GM19438 (cell line): ENCODE data around the gene TSR3.

Source experiments
- ATAC-seq: cut with Tn5 transposase; IDR thresholded peaks from one replicate; pipeline ENCODE4 v1.9.1; 2021; ENCODE audit warnings: low read depth; ENCODE audit not compliant: unreplicated experiment

The TSR3 gene

GRCh38 chr16:1355591-1355990, 3.9 kb upstream of the TSR3 start:
- no peak for ATAC-seq

DNA sequence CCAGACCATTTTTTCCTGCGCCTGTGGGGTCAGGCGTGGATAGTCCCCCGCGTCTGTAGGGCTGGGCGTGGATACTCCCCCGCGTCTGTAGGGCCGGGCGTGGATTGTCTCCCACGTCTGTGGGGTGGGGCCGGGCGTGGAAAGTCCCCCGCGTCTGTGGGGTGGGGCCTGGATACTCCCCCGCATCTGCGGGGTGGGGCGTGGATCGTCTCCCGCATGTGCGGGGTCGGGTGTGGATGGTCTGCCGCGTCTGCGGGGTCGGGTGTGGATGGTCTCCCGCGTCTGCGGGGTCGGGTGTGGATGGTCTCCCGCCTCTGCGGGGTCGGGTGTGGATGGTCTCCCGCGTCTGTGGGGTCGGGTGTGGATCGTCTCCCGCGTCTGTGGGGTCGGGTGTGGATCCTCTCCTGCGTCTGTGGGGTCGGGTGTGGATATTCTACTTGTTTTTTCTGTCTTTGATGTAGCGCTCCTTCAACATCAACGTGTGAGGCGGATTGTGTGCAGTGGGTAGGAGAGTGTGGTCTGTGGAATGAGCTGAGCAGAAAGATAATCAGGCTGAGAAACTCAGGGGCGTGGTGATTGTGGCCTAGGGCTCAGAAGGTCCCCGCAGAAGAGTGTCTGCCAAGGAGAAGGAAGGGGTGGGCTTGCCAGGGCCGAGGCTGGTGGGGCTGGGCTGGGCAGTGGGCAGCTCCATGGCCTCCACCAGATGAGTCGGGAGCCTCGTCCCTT, 3.3 kb upstream of the TSR3 start:
- no peak for ATAC-seq

DNA sequence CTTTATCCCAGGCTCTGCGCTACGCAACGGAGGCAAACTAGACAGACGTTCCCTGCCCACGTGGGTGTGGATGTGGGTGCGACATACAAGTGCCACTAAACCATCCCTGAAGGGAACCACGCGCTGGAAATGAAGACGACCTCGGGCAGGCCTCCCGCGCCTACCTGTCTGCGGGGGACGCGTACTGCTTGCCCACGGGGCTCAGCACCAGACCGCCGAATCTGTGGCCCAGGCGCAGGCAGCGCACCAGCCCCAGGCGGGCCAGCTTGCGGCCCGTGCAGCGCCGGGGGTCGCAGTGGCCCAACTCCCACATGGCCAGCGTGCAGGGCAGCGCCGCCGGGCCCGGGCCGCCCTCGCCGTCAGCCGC, 480 bp downstream of the TSR3 start:
- ATAC-seq: peak; percentile 21

DNA sequence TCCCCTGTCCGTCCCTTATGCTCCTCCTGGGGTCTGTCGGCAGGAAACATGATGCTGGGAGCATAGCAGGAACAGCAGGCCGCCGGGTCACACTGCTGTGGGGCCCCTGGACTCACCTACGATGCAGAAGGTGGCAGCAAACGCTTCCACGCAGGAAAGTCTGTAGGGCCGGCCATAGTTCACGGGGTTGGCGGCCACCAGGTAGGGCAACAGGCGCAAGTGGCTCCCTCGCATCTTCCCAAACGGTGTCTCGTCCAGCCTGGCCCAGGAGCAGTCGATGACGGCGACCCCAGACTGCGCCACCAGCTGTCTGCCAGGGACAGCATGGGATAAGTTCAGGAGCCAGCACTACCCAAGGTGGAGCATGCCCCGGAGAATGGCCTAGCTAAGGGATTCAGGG, 987 bp downstream of the TSR3 start:
- ATAC-seq: no peak

DNA sequence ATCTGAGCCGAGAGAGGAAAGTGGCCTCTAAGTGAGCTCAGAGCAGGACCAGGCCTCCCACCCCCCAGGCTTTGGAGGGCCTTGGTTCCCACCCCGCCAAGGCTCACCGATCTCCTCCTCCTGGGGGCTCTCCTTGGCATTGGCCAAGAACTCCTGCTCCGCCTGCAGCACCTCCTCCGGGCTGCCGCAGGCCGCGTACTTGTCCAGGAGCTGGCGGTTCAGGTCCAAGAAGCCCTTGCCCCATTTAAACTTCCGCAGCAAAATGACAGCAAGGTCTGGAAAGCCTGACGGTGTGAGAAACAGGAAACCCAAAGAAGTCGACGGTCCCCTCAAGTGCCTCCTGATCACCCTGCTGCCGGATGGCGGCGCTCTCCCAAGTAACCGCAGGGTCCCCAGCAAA, 1.7 kb downstream of the TSR3 start:
- no peak for ATAC-seq

DNA sequence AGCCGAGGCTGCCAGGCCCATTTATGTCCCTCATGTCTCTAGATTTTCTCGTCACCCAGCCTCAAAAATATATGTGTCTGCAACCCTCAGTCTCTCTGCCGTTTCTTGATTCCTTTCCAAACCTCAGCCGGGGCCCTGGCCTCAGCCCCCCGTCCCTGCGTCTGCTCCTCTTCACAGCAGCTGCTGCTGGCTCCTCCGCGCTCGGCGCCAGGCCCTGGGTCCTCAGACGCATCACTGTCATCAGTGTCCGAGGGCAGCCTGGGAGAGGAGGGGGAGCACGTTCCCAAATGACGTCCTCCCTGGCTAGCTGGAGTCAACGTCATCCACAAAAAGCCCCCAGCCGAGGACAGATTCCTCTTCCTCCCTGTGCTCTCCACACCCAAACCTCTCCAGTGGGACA, 2.3 kb downstream of the TSR3 start:
- ATAC-seq: no peak

- ATAC-seq: no peak
These were observed 2.8 kb downstream of the TSR3 start for GRCh38 chr16:1348926-1349325.

DNA sequence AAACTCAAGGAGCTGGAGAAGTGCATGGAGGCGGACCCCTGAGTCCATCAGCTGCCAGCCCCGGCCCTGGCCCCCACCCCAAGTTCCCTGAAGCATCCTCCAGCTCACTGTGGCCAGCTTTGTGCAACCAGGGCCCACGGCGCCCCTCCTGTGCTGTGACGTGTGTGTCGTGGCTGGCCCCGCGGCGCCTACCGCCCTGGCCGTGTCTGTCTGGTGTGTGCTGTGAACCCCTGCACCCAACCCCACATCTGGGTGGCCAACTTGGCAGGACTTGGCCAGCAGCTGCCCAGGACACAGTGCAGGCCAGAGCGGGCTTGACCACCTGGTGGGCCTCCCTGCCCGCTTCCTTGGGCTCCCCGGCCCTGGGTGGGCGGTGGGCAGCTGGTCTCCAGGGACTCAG, 3.2 kb downstream of the TSR3 start:
- no peak for ATAC-seq

GRCh38 chr16:1347962-1348361, 3.7 kb downstream of the TSR3 start:
- ATAC-seq: no peak

DNA sequence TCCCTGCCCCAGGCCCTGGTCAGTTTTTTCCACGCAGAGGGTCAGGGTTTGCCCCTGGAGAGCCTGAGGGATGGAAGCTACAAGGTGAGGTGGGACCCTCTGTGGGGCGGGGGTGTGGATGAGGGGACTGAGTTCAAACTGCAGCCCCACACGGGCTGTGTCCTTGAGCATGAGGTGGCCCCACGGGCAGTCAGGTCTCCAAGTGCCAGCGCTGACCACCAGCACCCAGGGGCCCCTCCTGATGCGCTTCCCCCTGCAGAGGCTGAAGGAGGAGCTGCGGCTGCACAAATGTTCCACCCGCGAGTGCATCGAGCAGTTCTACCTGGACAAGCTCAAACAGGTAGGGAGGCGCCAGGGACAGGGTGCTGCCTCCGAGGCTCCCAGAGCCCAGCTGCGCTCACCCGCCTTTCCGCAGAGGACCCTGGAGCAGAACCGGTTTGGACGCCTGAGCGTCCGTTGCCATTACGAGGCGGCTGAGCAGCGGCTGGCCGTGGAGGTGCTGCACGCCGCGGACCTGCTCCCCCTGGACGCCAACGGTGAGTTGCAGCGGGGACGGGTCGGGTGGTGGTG, 4.3 kb downstream of the TSR3 start:
- ATAC-seq: no peak

- no peak for ATAC-seq
These were observed 5.0 kb downstream of the TSR3 start for GRCh38 chr16:1346422-1347285.

DNA sequence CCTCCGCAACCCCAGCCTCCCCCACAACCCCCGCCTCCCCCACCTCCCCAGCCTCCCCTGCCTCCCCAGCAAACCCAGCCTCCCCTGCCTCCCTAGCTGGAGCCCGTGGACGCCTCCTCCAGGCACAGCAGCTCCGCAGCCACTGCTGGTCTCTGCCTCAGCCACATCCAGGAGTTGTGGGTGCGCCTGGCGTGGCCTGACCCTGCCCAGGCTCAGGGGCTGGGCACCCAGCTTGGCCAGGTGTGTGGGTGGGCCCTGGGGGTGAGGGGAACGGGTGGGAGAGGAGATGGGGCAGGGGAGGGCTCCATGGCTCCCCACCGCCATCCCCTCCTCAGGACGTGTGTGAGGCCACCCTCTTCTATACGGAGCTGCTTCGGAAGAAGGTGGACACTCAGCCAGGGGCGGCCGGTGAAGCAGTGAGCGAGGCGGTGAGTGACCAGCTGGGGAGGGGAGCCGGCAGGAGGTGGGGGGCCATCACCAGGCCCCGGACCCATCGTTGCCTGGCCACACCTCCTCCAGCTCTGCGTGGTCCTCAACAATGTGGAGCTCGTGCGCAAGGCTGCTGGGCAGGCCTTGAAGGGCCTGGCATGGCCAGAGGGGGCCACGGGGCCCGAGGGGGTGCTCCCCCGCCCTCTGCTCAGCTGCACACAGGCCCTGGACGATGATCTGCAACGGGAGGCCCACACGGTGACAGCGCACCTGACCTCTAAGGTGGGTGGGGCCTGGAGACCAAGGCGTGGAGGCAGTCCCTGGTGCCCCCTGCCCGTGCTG, 5.8 kb downstream of the TSR3 start:
- no peak for ATAC-seq

DNA sequence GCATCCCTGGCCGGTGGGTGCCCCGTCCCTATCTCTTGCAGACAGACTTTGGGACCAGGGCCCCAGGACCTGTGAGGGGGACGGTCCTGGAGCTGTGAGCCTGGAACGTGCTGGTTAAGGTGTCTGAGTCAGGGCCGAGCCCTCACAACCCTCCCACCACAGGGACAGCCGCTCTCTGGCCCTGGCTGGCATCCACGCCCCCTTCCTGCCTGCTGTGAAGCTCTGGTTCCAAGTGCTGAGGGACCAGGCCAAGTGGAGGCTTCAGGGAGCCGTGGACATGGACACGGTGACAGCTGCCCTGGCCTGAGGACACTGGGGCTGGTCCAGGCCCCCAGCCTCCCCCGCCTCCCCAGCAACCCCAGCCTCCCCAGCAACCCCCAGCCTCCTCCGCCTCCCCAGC, 6.6 kb downstream of the TSR3 start:
- ATAC-seq: no peak

DNA sequence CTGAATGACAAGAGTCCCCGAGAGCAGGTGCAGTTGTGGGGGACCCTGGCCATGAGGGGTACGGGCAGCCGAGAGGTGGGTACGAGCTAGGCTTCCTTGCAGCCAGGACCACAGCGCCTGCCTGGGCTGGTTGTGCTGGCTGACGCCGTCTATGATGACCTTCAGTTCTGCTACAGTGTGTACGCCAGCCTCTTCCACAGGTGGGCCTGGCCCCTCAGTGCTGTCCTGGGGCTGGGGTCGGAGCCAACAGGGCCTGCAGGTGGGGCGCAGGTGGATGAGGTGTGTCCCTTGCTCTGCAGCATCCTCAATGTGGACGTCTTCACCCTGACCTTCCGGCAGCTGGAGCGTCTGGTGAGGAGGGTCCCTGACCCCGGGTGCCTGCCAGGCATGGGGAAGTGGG, 7.2 kb downstream of the TSR3 start:
- no peak for ATAC-seq

DNA sequence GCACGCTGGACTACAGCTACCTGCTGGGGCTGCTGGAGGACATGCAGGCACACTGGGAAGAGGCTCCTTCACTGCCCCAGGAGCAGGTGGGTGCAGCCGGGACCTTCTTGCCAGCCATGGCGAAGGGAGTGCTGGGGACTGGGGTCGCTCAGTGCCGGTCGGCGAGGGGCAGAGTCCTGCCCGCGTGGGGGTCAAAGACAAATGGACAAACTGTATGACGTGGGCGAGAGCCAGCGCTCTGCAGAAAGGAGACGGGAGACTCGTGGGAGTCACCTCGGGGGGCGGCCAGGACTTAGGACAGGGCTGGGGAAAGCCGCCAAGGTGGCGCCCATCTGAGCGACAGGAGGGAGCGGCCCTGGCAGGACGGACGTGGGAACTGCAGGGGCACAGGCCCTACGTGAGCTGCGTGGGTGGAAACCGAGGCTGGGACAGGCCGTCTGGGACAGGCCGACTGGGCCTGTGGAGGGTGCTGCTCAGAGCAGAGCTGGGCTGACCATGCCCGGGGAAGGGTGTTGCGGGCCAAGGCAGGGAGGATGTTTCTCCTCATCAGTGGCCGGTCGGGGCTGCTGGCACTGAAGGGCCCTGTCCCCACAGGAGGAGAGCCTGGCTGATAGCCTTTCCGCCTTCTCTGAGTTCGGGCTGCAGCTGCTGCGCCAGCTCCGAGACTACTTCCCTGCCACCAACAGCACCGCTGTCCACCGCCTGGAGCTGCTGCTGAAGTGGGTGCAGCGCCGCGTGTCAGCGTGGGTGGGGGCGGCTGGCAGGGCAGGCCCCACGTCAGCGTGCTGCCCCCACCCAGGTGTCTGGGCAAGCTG, 8.0 kb downstream of the TSR3 start:
- ATAC-seq: no peak

- ATAC-seq: peak; percentile 83
These were observed 8.9 kb downstream of the TSR3 start for GRCh38 chr16:1342526-1343427.

GRCh38 chr16:1341495-1342420, 9.9 kb downstream of the TSR3 start:
- ATAC-seq: no peak
